Trophoblast cell (in vitro differentiated cells and primary cell): Measurements from ENCODE around the gene IPPK.

Experiments used
- DNase-seq, 2 donors: peaks; one replicate each; pipeline ENCODE4 v3.0.0-alpha.2; 2016
- H2AFZ ChIP-seq: 2 replicates; pipeline ENCODE4 v1.6.1; 2013; ENCODE audit warnings: low read length, moderate library complexity, mild to moderate bottlenecking; ENCODE audit not compliant: insufficient read depth, poor library complexity
- H2AK5ac ChIP-seq: 2 replicates; pipeline ENCODE4 v1.6.1; 2013; ENCODE audit warnings: mild to moderate bottlenecking, low read length
- H2BK120ac ChIP-seq: 2 replicates; pipeline ENCODE4 v1.6.1; 2013; ENCODE audit warnings: low read length, mild to moderate bottlenecking, moderate library complexity; ENCODE audit not compliant: insufficient read depth, poor library complexity
- H2BK12ac ChIP-seq: 2 replicates; pipeline ENCODE4 v1.6.1; 2013; ENCODE audit warnings: mild to moderate bottlenecking, low read length, moderate library complexity
- H2BK5ac ChIP-seq: 2 replicates; pipeline ENCODE4 v1.6.1; 2013; ENCODE audit warnings: low read length, low read depth, moderate library complexity, mild to moderate bottlenecking; ENCODE audit not compliant: poor library complexity
- H3K14ac ChIP-seq: 2 replicates; pipeline ENCODE4 v1.6.1; 2013; ENCODE audit warnings: mild to moderate bottlenecking, low read length
- H3K18ac ChIP-seq: 2 replicates; pipeline ENCODE4 v1.6.1; 2013; ENCODE audit warnings: mild to moderate bottlenecking, low read length
- H3K23ac ChIP-seq: 2 replicates; pipeline ENCODE4 v1.6.1; 2013; ENCODE audit warnings: low read length
- H3K27ac ChIP-seq: 2 replicates; pipeline ENCODE4 v1.5.1; 2013; ENCODE audit warnings: low read depth, mild to moderate bottlenecking, inconsistent platforms, low read length, moderate library complexity
- H3K27me3 ChIP-seq: 2 replicates; pipeline ENCODE4 v1.6.1; 2013; ENCODE audit warnings: inconsistent platforms, mild to moderate bottlenecking, low read length, moderate library complexity; ENCODE audit not compliant: insufficient read depth
- H3K36me3 ChIP-seq, 2 experiments: 1 replicate in 1 of 2; 2 replicates in 1 of 2; pipeline ENCODE4 v1.6.1; 2013; ENCODE audit warnings: low read length in 2 of 2, mild to moderate bottlenecking in 2 of 2, moderate library complexity in 1 of 2; ENCODE audit not compliant: insufficient read depth in 2 of 2, control insufficient read depth in 1 of 2
- H3K4ac ChIP-seq: 2 replicates; pipeline ENCODE4 v1.6.1; 2013; ENCODE audit warnings: low read depth, mild to moderate bottlenecking, low read length, moderate library complexity
- H3K4me1 ChIP-seq, 2 experiments: 1 replicate in 1 of 2; 2 replicates in 1 of 2; pipeline ENCODE4 v1.6.1; 2013; ENCODE audit warnings: low read length in 2 of 2, mild to moderate bottlenecking in 2 of 2, moderate library complexity in 1 of 2; ENCODE audit not compliant: insufficient read depth in 2 of 2, control insufficient read depth in 1 of 2
- H3K4me2 ChIP-seq: 2 replicates; pipeline ENCODE4 v1.6.1; 2013; ENCODE audit warnings: inconsistent platforms, mild to moderate bottlenecking, low read length, moderate library complexity
- H3K4me3 ChIP-seq: 2 replicates; pipeline ENCODE4 v1.5.1; 2013; ENCODE audit warnings: mild to moderate bottlenecking, low read depth, low read length, inconsistent platforms
- H3K79me1 ChIP-seq: one replicate; pipeline ENCODE4 v1.6.1; 2013; ENCODE audit warnings: low read length
- H3K79me2 ChIP-seq: 2 replicates; pipeline ENCODE4 v1.6.1; 2013; ENCODE audit warnings: low read length, mild to moderate bottlenecking; ENCODE audit not compliant: control insufficient read depth, insufficient read depth, poor library complexity
- H3K9ac ChIP-seq: 2 replicates; pipeline ENCODE4 v1.6.1; 2013; ENCODE audit warnings: mild to moderate bottlenecking, low read length
- H3K9me3 ChIP-seq: 2 replicates; pipeline ENCODE4 v1.6.1; 2013; ENCODE audit warnings: low read depth, mild to moderate bottlenecking, control low read depth, inconsistent platforms, low read length; ENCODE audit not compliant: insufficient read depth
- H4K12ac ChIP-seq: 2 replicates; pipeline ENCODE4 v1.6.1; 2013; ENCODE audit warnings: low read depth, mild to moderate bottlenecking, low read length, moderate library complexity
- H4K8ac ChIP-seq: 2 replicates; pipeline ENCODE4 v1.6.1; 2013; ENCODE audit warnings: low read depth, mild to moderate bottlenecking, low read length, moderate library complexity
- H4K91ac ChIP-seq: one replicate; pipeline ENCODE4 v1.6.1; 2013; ENCODE audit warnings: low read depth, mild to moderate bottlenecking, low read length, moderate library complexity
- WGBS: extraction: QIAGEN DNeasy Blood & Tissue Kit; methylation state at CpG from one replicate; pipeline ENCODE4 v1.1.7; 2013; ENCODE audit warnings: missing lambda C conversion rate; ENCODE audit not compliant: insufficient read length, insufficient coverage; ENCODE audit errors: extremely low coverage; 5-methylcytosine and 5-hydroxymethylcytosine counted together

Gene IPPK

GRCh38 chr9:92644278-92644677, 25.7 kb downstream of the IPPK start:
- Histone ChIP-seq H3K27ac (no peak overlapping the region), H3K18ac (no peak overlapping the region), H3K4me1 (peaks cover 3 to 4% of the 10 kb centered on the region in 2 experiments), H2AFZ (no peak overlapping the region), H3K27me3 (no peaks in the 10 kb centered on the region), H2BK5ac (no peak overlapping the region), H3K23ac (no peak overlapping the region), H3K9me3 (no peaks in the 10 kb centered on the region), H2AK5ac (no peak overlapping the region), H2BK12ac (no peak overlapping the region), H4K91ac (no peak overlapping the region), H4K12ac (no peak overlapping the region), H3K4me3 (no peak overlapping the region), H3K4ac (no peak overlapping the region), H3K4me2 (no peak overlapping the region), H4K8ac (no peak overlapping the region), H3K79me2 (no peaks in the 10 kb centered on the region), H3K9ac (no peak overlapping the region), H3K36me3 (peaks cover 42 to 51% of the 10 kb centered on the region in 2 experiments), H2BK120ac (no peak overlapping the region), H3K79me1 (no peaks in the 10 kb centered on the region), H3K14ac (no peak overlapping the region)
- no CpG with 5 or more reads among the region's 7 CpGs for WGBS
- DNase-seq = no peak

GRCh38 chr9:92642564-92642963, 27.4 kb downstream of the IPPK start:
- no peak overlapping the region for H3K4me3 ChIP-seq
- no peak overlapping the region for H2AFZ ChIP-seq
- no peak overlapping the region for H3K27ac ChIP-seq
- no peak overlapping the region for H3K18ac ChIP-seq
- H2BK5ac ChIP-seq = no peak overlapping the region
- peaks cover 41 to 49% of the 10 kb centered on the region in 2 experiments for H3K36me3 ChIP-seq
- H3K4me1 ChIP-seq = peaks cover 3 to 4% of the 10 kb centered on the region in 2 experiments
- H3K79me1 ChIP-seq = no peaks in the 10 kb centered on the region
- no peak overlapping the region for H4K12ac ChIP-seq
- DNase-seq = no peak
- H3K4ac ChIP-seq = no peak overlapping the region
- no peaks in the 10 kb centered on the region for H3K27me3 ChIP-seq
- no peaks in the 10 kb centered on the region for H3K9me3 ChIP-seq
- no peak overlapping the region for H2BK12ac ChIP-seq
- H4K91ac ChIP-seq = no peak overlapping the region
- H3K9ac ChIP-seq = no peak overlapping the region
- no peak overlapping the region for H4K8ac ChIP-seq
- no peak overlapping the region for H3K23ac ChIP-seq
- H3K4me2 ChIP-seq = no peak overlapping the region
- no peak overlapping the region for H2AK5ac ChIP-seq
- no peak overlapping the region for H3K14ac ChIP-seq
- WGBS = no CpG with 5 or more reads among the region's 7 CpGs
- H2BK120ac ChIP-seq = no peak overlapping the region
- H3K79me2 ChIP-seq = no peaks in the 10 kb centered on the region

- H3K4ac ChIP-seq = no peak overlapping the region
- no peaks in the 10 kb centered on the region for H3K79me1 ChIP-seq
- H3K4me2 ChIP-seq = no peak overlapping the region
- H3K23ac ChIP-seq = no peak overlapping the region
- no peak for DNase-seq
- peaks cover 3 to 4% of the 10 kb centered on the region in 2 experiments for H3K4me1 ChIP-seq
- H4K12ac ChIP-seq = no peak overlapping the region
- no peak overlapping the region for H3K27ac ChIP-seq
- H2BK12ac ChIP-seq = no peak overlapping the region
- no peak overlapping the region for H2AFZ ChIP-seq
- H2BK120ac ChIP-seq = no peak overlapping the region
- H2AK5ac ChIP-seq = no peak overlapping the region
- H4K91ac ChIP-seq = no peak overlapping the region
- no peak overlapping the region for H3K18ac ChIP-seq
- peaks cover 44 to 54% of the 10 kb centered on the region in 2 experiments for H3K36me3 ChIP-seq
- no peak overlapping the region for H3K4me3 ChIP-seq
- H4K8ac ChIP-seq = no peak overlapping the region
- no CpG with 5 or more reads among the region's 8 CpGs for WGBS
- no peak overlapping the region for H3K14ac ChIP-seq
- no peak overlapping the region for H3K9ac ChIP-seq
- no peaks in the 10 kb centered on the region for H3K79me2 ChIP-seq
- no peaks in the 10 kb centered on the region for H3K27me3 ChIP-seq
- H3K9me3 ChIP-seq = no peaks in the 10 kb centered on the region
- H2BK5ac ChIP-seq = no peak overlapping the region
Measured at GRCh38 chr9:92642041-92642451, 27.9 kb downstream of the IPPK start.

GRCh38 chr9:92641092-92641809, 28.7 kb downstream of the IPPK start:
- Histone ChIP-seq H4K91ac (no peak overlapping the region), H3K79me1 (no peaks in the 10 kb centered on the region), H4K8ac (no peak overlapping the region), H2BK12ac (no peak overlapping the region), H3K4me3 (peak overlapping the region; percentile 20), H2AK5ac (no peak overlapping the region), H3K14ac (no peak overlapping the region), H3K4me1 (peaks cover 3 to 4% of the 10 kb centered on the region in 2 experiments), H3K79me2 (no peaks in the 10 kb centered on the region), H3K27ac (no peak overlapping the region), H2AFZ (no peak overlapping the region), H3K4me2 (no peak overlapping the region), H3K27me3 (no peaks in the 10 kb centered on the region), H4K12ac (no peak overlapping the region), H3K4ac (no peak overlapping the region), H3K36me3 (peaks cover 46 to 58% of the 10 kb centered on the region in 2 experiments), H2BK5ac (no peak overlapping the region), H3K9me3 (no peaks in the 10 kb centered on the region), H3K18ac (no peak overlapping the region), H3K9ac (no peak overlapping the region), H2BK120ac (no peak overlapping the region), H3K23ac (no peak overlapping the region)
- no peak for DNase-seq
- no CpG with 5 or more reads among the region's 20 CpGs for WGBS
